ENCODE results near the gene SEMA5B. TPM values are rescaled to one million over a fixed set of nuclear protein-coding genes. Genes with fewer than 3 reads are reported as not detected.

Gene SEMA5B
- total and polyA plus RNA-seq, 2 of the 4 experiments (the other 2 are of a cell fraction) = not detected

- Histone ChIP-seq H3K14ac (replicated peaks; ENCODE audit: low read depth, low read length) (no peak overlapping the region), H2AK5ac (ENCODE audit: low read depth, low read length) (no peak overlapping the region), H3K23ac (ENCODE audit: low read depth, low read length) (no peak overlapping the region), H3K56ac (ENCODE audit: extremely low read depth, insufficient read depth, low read length) (no peak overlapping the region), H4K8ac (ENCODE audit: low read depth in 2 of 2, low read length in 2 of 2) (no peak overlapping the region), H3K27ac (ENCODE audit: insufficient read depth, low read length) (no peak overlapping the region), H2BK120ac (ENCODE audit: low read depth, low read length) (no peak overlapping the region), H3K4me2 (ENCODE audit: low read depth, low read length) (no peak overlapping the region), H3K9ac (ENCODE audit: low read depth, low read length) (no peak overlapping the region), H2AK9ac (replicated peaks; ENCODE audit: low read depth, low read length, poor library complexity) (no peak overlapping the region), H3K27me3 (ENCODE audit: control insufficient read depth, insufficient read depth, low read length) (peaks cover 38% of the 10 kb centered on the region), H2BK20ac (ENCODE audit: low read depth, low read length) (no peak overlapping the region), H3K9me3 (ENCODE audit: control insufficient read depth, insufficient read depth, low read length) (no peaks in the 10 kb centered on the region), H3K4me3 (ENCODE audit: insufficient read depth, low read depth, low read length) (no peak overlapping the region), H4K91ac (ENCODE audit: insufficient read depth, low read depth, low read length) (no peak overlapping the region), H4K20me1 (ENCODE audit: insufficient read depth, low read length) (no peaks in the 10 kb centered on the region), H2BK5ac (ENCODE audit: low read depth, low read length, poor library complexity, severe bottlenecking) (no peak overlapping the region), H3K36me3 (ENCODE audit: control insufficient read depth, insufficient read depth, low read length) (no peaks in the 10 kb centered on the region), H2AFZ (replicated peaks; ENCODE audit: low read length, poor library complexity) (no peak overlapping the region), H3K79me1 (ENCODE audit: low read depth in 1 of 2, low read length in 2 of 2) (no peaks in the 10 kb centered on the region), H3K4me1 (ENCODE audit: control insufficient read depth, insufficient read depth, low read length) (no peaks in the 10 kb centered on the region), H4K5ac (ENCODE audit: low read depth, low read length) (no peak overlapping the region), H2BK15ac (ENCODE audit: low read depth, low read length) (no peak overlapping the region), H3K9me1 (ENCODE audit: insufficient read depth, low read length) (peaks cover 3% of the 10 kb centered on the region; the same call in 1 of the 2 replicates), H3K18ac (ENCODE audit: low read depth, low read length) (no peak overlapping the region), H3K4ac (ENCODE audit: low read depth, low read length) (no peak overlapping the region)
- CTCF ChIA-PET = no interaction called here
- in situ Hi-C loops (cut with MboI; ENCODE audit: low sequenced_read_pairs) = no loop called here
- intact Hi-C loops (cut with micrococcal nuclease) = no loop called here
- dilution Hi-C loops (cut with HindIII; ENCODE audit: low sequenced_read_pairs, unreplicated experiment) = no loop called here
- POLR2A ChIA-PET (ENCODE audit: unreplicated experiment) = no interaction called here
- no TSS peak for BruUV-seq (replicated peaks)
- DNase-seq (no peak), ATAC-seq (ENCODE audit: low read depth) (no peak)
- TF ChIP-seq MXI1 (IDR thresholded peaks at IDR 0.05; ENCODE audit: borderline replicate concordance, low read depth, low read length) (no peak), RFX5 (IDR thresholded peaks at IDR 0.05; ENCODE audit: low read depth, low read length) (no peak), NFE2L2 (IDR thresholded peaks at IDR 0.05; ENCODE audit: low read depth, low read length) (no peak), BHLHE40 (IDR thresholded peaks at IDR 0.05; ENCODE audit: low read depth, low read length) (no peak), CTCF (conservative IDR thresholded peaks at IDR 0.05; ENCODE audit: low read depth, low read length) (no peak), CHD1 (IDR thresholded peaks at IDR 0.05; ENCODE audit: low read depth, low read length) (no peak), POLR2A (IDR thresholded peaks at IDR 0.05; ENCODE audit: low read depth, low read length) (no peak), ELK1 (IDR thresholded peaks at IDR 0.05; ENCODE audit: borderline replicate concordance, low read depth, low read length) (no peak), SMC3 (IDR thresholded peaks at IDR 0.05; ENCODE audit: low read depth, low read length) (no peak), MAZ (IDR thresholded peaks at IDR 0.05; ENCODE audit: borderline replicate concordance, low read depth, low read length) (no peak), MAFK (IDR thresholded peaks at IDR 0.05; ENCODE audit: low read depth, low read length) (no peak), RAD21 (IDR thresholded peaks at IDR 0.05; ENCODE audit: low read length) (no peak), USF2 (IDR thresholded peaks at IDR 0.05; ENCODE audit: low read depth, low read length) (no peak), CEBPB (IDR thresholded peaks at IDR 0.05; ENCODE audit: low read depth, low read length) (no peak), FOS (IDR thresholded peaks at IDR 0.05; ENCODE audit: low read depth, low read length) (no peak), RCOR1 (IDR thresholded peaks at IDR 0.05; ENCODE audit: insufficient replicate concordance, low read length) (no peak)
- no CpG with 5 or more reads among the region's 2 CpGs for WGBS, 2 experiments (ENCODE audit: extremely low coverage in 2 of 2, insufficient read length in 1 of 2)
Measured at GRCh38 chr3:123053107-123053506, 25.5 kb upstream of the SEMA5B start.

Data from IMR-90 (cell line).